GM15510 (cell line): ENCODE results near the gene CXADR.

ENCODE experiments used
- POLR2A ChIP-seq: IDR thresholded peaks from 3 replicates; pipeline ENCODE4 v1.6.1; 2011; ENCODE audit warnings: borderline replicate concordance; ENCODE audit not compliant: insufficient read length; ENCODE audit errors: extremely low read depth

Gene CXADR

DNA sequence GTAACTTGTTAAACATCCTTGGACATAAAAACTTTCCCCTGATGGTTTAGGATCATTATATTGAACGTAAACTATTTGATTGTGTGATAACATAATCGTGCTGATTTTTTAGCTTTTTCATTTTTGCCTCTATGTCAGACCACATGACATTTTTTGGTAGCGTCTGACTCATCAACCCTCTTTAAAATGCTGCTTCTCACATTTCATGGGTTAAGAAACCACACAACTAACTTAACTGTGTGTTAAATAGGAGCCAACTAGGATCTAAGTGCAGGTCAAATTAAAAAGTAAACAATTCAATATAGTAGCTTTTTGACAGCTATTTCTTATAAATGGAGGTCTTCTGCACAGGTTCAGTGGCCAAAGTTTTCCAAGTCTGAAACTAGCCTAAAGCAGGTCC lies 90.0 kb downstream of the CXADR start:
- TF ChIP-seq POLR2A = no peak

DNA sequence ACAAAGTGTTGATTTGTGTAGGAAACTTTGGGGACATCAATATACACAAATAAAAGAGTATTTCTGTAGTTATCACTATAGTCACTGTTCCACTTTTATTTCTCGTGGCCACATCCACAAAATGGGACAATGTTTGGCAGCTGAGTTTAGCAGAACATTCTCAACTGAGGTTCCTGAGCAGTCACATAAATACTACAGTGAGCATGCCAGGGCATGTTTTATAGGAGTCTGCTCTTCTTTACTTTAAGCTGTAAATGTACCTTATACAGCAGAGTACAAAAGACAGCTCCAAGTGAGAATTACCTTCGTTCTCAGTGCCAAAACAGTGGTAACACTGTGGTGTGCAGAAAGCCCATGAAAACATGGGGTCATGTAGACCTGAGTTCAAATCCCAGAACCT lies 94.8 kb downstream of the CXADR start:
- TF ChIP-seq POLR2A = no peak

DNA sequence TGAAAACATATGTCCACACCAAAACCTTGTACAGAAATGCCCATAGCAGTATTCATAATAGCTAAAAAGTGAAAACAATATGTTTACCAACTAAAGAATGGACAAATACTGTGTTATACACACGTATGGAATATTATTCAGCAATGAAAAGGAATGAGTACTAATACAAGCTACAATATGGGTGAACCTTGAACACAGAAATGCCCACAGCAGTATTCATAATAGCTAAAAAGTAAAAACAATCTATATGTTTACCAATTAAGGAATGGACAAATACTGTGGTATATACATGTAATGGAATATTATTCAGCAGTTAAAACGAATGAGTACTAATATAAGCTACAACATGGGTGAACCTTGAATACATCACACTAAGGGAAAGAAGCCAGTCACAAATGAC lies 96.8 kb downstream of the CXADR start:
- no peak for TF ChIP-seq POLR2A

DNA sequence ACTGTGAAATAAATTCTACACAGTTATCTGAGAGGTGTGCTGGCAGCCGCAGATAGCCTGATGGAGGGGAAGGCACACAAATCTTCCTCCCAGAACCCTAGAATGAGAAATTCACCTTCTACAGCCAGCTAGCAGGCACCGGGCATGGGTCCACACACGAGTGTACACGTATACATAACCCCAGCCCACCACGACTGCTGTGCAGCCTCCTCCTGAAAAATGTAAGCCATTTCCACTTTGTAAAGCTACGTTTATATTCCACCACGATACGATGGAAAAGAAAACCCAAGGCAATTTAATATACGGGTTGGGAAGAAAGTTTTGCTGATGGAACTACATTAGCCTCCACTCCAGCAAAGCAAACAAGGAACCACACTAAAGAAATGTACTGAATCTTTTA lies 98.1 kb downstream of the CXADR start:
- no peak for TF ChIP-seq POLR2A

DNA sequence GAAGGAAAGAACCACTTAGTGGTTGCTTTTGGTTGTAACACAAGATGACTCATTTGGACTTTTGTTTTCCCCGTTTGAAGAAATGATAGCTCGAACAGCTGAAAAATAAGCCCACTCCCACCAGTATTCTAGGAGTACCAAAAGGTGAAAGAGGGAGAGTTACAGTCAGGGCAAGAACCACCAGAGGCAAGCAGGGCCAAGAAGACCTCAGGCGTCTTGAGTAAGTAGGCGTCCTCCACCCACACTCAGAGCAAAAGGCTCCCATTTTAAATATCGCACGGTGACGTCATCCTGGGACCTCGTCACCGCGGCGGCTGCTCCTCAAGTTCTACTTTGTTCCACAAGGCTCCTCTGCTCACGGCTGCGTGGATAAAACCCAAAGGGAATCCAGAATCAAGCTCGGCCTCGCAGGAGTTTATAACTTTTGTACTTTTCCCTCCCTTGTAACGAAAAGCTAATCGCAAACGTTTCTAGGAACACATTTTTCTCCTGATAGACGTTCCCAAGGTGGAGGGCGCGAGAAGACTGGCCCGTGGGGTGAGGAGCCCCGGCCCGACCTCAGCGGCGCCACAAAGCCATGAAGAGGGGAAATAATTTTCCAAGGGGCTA lies 98.7 kb downstream of the CXADR start:
- TF ChIP-seq POLR2A = peak; percentile 22

DNA sequence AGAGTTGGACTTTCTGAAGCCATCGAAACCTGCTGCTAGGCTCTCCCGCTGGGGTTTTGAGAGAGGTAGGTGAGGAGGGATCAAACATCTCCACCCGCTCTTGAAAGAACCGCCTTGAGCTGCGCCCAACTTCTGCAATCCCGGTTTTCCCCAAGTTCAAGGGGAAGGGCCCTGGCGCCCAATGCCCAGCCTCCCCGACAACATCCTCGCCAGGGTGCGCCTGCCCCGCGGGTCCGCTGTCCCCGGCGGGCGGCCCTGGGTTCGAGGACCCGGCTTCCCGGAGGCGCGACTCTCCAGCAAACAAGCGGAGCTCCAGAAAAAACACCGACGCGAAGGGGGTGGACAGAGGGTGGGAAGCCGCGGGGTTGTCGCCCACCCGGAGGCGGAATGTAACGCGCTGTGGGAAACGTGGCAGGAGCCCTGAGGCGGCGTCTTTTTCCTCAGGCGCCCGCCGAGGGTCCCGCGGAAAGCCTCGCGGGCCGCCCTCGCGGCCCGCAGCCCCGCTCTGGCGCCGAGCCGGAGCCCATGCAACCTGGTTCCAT lies 99.3 kb downstream of the CXADR start:
- TF ChIP-seq POLR2A = no peak

DNA sequence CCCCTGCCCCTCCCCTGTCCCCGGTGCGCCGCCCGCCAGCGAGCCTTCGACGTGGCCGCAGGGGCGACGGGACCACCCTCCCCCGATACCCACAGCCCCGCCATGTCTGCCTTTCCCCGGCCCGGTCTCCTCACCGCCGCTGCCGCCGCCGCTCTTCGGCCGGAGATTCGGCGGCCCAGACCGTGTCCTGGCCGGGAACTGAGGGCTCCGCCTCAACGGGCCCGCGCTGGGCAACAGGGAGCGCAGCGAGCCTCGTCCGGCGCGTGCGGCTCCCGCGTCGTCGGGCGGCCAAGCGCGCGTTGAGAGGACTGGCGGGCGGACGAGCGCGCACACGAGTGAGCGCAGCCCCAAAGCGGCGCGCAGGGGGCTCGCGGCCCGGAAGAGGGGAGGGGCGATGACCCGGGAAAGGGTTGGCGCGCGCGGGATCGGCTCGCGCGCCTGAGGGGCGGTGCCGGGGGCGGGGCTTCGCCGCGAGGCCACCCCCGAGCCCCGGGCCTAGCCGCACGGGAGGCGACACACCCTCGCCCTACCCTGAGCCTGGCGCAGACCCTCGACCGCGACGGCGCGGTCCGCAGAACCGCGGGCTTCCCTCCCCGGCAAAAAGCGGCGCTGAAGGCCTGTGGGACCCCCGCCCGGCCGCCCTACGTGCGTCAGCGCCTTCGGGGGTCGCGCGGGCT lies 99.9 kb downstream of the CXADR start, which contains the start of gene BTG3:
BTG3 (minus strand) TSS at position 337 of the 677 bp plus-strand sequence. CDS start 3,757 bp downstream, outside the sequence.
- TF ChIP-seq POLR2A = peak; percentile 94

DNA sequence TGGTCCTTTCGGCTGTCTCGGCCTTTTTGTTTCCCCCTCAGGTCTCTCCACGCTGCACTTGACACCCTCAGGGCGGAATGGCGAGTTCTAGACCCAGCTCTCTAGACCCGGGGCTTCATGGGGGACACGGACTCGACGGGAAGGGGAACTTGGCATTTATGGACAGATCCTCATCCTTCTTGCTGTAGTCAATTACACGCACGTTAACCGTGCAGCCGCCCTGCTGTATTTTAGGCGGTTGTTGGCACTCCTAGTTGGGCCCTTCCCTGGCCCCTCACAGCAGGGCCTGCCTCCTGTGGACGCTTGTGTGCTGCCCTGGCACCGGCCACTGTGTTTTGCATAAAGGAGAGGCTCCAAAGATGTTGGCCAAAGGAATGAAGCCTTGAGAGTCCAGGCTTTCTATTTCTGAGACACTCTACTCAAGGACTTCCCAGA lies 100.4 kb downstream of the CXADR start:
- no peak for TF ChIP-seq POLR2A

DNA sequence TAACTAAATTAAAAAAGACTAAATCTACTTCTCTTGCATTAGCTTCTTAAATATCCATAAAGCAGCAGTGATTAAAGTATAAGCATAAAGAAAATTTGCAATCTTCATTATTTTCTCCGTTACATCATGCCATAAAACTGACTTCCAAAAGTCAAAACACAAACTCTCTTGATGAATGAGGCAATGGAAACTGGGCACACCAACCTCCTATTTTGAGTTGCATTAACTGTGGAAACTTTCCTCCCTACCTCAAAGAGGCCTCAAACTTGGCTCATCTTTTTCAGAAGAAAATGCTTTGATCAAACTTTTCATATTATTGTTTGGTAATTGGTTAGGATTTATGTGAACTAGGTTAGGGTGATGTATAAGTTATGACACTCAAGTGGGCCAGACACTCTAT lies 104.0 kb downstream of the CXADR start:
- TF ChIP-seq POLR2A = no peak

DNA sequence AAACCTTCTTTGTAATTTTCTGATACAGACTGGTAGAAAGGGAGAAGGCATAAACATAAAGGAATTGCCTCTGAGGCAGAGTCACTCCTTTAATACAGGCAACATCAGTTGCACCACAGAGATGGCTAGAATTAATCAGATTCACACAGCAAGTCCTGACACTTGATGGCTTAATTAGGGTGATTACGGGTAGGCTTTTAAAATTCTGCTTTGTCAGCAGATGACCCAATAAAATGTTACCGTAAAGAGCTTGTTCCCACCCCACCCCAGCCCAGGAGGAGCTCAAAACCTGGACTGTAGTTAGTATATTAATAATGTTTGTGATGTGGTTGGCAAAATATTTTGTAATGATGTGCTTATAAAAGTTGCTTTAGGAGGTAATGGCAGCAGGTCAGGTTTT lies 109.2 kb downstream of the CXADR start:
- no peak for TF ChIP-seq POLR2A

DNA sequence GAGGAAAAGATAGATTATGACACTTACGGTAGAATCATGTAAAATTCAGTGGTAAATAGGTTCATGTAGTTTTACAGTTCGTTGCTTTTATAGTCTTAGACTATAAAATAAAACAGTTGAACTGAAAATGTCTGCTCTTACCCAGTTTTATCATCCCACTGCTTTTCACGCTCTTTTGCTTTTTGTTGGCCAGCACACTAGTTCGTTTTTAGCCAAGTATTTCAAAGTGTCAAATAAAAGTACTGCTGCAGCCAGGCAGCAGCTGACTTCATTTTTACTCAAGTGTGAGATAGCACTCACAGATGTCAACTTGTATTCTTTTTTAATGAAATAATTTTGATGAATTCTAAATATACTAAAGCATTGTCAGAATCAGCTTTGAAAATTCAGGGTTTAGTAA lies 118.4 kb downstream of the CXADR start:
- no peak for TF ChIP-seq POLR2A

DNA sequence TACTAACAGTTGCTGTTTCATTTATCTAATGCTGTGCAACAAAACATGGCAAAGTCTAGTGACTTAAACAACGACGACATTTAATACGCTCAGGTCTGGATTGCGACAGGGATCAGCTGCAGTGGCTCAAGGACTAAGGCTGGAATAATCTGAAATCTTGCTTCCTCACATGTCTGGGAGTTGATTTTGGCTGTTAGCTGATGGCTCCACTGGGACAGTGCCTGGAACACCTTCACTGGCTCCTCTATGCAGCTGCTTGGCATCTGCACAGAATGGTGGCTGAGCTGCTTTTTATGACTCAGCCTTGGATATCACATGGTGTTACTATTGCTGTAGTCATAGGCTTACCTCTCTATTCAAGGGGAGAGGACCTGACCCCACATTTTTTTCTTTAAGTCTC lies 123.9 kb downstream of the CXADR start:
- TF ChIP-seq POLR2A = no peak

DNA sequence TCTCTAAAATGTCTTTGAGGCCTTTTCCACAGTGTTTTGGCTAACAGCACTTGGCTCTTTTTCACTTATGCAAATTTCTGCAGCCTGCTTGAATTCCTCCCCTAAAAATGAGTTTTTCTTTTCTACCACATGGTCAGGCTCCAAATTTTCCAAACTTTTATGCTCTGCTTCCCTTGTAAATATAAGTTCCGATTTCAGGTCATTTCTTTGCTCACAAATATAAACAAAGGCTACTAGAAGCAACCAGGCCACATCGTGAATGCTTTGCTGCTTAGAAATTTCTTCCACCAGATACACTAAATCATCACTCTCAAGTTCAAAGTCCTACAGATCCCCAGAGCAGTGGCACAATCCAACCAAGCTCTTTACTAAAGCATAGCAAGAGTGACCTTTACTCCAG lies 128.0 kb downstream of the CXADR start:
- TF ChIP-seq POLR2A = no peak
